ENCODE data around the gene CTNNBL1. TPM values are rescaled to one million over a fixed set of nuclear protein-coding genes. Genes with fewer than 3 reads are reported as not detected.

CTNNBL1 gene
- total RNA-seq, 1 donor from 2014 or later, result 30.4 TPM

DNA sequence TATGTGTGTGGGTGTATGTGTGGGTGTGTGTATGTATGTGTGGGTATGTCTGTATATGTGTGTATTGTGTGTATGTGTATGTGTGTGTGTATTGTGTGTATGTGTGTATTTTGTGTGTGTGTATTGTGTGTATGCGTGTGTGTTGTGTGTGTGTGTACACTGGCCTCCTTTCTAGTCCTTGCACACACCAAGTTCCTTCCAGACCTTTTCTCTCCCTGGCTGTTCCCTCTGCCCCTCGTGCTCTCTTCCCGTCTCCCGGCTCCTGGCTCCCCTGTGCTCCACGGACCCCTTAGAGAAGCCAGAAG, 220.5 kb downstream of the CTNNBL1 start:
- DNase-seq (ENCODE audit: low read depth), result no peak

DNA sequence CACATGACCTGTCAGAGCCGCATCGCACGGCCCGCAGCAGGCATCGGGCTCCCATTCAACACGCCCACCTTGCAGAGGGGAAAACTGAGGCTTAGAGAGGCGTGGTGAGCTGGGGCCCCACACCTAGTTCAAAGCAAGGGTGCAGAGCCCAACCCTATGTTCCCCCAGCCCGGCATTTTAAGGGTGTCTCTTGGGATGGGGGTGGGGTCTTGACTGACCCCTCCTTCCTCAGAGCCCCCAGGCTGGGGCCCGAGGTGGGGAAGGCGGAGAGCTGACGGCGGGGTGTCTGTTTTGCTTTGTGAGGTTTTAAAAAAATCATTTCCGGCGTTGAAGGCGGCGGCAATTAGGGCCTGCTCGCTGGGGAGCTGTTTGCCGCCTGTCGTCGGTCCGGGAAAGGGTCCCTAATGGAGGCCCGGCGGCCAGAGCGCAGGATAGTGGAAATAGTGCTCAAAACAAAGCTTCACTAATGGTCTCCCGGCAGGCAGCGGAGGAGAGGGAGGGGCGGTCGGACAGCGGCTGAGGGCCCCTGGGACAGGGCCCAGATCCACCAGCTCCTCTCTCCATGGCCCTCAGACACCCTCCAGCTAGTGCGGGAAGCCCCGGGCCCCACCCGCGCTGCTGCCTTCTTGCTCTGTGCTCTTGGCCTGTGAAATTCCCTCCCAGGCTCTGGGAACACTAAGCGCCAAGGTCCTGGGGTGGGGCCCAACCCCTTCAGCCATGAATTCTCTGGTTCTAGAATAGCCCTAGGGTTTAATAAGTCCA, 221.0 kb downstream of the CTNNBL1 start:
- DNase-seq (ENCODE audit: low read depth), result no peak

DNA sequence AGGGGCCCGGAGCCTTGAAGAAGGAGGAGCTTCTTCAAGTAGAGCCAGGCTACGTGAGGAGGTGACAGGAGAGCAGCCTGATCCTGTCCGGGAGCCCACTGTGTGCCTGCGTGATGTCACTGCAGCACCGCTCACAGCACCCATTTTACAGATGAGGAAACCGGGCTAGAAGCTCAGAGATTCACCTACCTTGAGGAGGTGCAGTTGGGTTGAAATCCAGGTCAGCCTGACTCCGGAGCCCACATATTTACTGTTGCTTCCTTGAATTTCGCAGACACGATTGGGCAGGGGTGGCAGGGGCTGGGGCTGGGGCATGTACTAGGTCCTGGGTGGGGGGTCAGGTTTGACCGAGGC, 221.6 kb downstream of the CTNNBL1 start:
- no peak for DNase-seq (ENCODE audit: low read depth)

DNA sequence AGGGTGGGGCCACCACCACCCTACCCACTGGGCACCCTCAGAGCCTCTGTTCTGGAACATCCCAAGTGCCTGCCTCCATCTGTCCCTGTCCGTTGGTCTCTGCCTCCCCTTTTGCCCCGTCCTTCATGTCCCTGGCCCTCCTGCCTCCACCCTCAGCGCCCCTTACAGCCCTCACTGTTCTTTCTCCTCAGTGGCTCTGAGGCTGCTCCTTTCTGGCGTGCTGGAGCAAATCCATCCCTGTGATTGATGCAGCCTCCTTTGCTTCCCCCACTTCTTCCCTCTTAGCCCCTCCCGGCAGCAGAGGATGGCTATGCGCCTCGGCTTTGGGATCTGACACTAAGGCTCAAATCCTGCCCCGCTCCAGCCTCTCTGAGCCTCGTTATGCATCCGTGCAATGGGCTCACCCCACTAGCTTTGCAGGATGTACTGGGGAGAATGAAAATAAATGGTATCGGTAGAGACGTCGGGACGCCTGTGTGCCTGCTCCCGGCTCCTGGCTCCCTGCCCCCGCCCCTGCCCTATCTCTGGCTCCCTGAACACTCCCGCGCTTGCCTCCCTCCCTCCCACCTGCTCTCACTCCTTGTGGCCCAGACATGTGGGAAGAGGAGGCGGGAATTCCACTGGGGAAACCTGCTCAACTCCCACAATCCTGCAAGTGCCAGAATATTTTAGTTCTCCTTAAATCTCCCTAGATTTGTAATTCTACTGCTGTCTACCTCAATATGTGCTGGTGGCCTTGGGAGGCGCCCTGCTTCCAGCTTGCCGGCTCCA, 222.2 kb downstream of the CTNNBL1 start:
- no peak for DNase-seq (ENCODE audit: low read depth)

DNA sequence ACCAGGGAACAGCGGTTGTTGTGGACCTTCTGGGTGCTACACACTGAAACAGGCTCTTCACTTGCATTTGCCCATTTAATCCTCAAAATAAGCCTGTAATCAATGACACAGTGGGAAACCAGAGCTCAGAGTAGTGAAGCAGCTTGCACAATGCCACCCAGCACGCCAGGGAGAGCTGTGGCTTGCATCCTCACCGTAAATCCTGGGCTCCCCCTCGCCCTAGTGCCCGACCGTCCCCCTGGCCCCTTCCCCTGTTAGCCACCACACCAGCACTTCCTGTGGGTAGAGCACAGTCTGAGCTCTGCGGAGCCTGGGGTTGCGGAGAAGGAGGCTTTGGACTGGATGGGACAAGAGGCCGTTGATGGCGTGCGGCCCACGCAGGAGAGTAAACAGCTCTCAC, 223.6 kb downstream of the CTNNBL1 start:
- DNase-seq (ENCODE audit: low read depth), result no peak

DNA sequence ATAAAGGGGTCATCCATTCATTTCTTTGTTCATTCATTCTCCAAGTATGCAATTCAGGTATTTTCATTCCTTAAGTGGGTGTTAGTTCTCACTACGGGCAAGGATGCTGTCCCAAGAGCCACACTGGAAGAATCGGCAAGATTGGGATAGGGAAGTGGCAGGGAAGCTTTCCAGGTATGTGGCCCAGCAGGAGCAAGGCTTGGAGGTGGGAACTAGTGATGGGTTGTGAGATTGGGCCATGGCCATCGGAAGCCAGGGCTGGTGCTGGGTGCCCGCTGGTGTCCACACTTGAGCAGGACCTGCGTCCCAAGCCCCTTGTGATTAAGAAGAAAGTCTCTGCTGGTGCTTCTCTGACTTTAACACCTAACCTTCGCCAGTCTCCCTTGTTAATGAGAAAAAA, 224.2 kb downstream of the CTNNBL1 start:
- no peak for DNase-seq (ENCODE audit: low read depth)

DNA sequence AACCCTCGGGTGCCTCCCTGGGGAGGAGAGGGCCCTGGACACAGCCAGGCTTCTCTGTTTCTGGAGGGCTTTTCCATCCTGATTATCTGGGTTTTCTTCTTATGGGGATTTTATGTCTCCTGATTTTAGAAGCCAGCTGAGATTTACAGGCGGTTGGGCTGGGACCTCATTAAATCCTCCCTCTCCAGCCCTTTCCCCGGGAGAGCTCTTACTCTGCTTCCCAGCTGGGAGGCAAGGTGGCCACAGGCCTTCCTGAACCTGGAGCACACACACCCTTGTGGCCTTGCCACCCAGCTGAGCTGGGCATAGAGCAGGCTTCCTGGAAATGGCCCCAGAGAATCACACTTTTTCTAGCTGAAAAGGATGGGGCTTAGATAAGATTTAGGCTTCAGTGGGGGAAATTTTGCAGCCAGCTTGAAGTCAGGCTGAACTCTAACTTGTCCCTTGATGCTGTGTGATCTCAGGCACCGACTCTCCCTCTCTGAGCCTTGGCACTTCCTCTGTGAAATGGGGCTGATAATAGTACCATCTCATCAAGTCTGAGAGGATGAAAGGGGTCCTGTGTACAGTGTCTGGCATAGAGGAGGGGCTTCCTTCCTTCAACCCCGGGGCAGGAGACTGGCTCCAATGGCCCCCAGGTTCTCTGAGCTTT, 225.7 kb downstream of the CTNNBL1 start:
- no peak for DNase-seq (ENCODE audit: low read depth)

DNA sequence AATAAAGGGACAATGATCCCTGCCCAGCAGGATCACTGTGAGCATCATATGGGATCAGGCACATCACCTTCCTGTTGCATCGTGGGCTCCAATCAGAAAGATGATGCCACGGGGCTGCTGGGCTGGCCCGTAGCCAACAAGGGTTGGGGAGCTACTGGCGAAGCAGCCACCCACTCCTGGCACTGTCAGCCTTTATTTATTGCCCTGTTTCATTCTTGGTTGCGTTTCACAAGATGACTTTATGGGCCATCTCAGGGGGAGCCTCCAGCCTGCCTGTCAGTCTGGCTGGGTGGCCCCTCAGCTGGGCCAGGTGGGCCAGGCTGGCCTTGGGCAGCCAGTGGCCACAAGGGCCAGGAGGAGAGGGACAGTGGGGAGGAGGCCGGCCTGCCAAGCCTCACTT, 226.4 kb downstream of the CTNNBL1 start:
- no peak for DNase-seq (ENCODE audit: low read depth)

DNA sequence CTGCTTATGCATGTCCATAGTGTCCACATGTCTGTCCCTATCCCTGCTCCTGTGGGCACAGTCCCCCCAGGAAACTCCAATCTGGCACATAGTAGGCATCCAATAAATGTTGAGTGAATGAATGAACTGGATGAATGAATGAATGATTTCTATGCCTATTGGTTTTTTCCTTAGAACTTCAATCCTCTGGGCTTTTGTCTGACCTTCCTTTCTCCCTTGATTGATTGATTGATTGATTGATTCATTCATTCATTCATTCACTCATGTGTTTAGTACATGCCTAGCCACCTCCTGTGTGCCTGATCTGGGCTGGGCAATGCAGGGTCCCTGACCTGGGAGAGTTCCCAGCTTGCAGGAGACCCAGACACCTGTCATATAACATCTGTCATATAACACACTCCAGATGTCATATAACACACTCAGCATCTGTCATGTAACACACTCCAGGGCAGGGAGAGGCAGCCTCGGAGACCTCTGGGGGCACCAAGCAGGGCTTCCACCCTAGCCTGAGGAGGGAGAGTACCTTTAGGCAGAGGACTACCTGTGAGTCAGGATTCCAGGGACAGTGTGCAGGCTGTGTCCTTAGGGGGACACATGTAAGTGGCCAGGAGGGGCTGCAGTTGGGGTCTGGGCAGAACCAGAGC, 227.0 kb downstream of the CTNNBL1 start:
- no peak for DNase-seq (ENCODE audit: low read depth)

DNA sequence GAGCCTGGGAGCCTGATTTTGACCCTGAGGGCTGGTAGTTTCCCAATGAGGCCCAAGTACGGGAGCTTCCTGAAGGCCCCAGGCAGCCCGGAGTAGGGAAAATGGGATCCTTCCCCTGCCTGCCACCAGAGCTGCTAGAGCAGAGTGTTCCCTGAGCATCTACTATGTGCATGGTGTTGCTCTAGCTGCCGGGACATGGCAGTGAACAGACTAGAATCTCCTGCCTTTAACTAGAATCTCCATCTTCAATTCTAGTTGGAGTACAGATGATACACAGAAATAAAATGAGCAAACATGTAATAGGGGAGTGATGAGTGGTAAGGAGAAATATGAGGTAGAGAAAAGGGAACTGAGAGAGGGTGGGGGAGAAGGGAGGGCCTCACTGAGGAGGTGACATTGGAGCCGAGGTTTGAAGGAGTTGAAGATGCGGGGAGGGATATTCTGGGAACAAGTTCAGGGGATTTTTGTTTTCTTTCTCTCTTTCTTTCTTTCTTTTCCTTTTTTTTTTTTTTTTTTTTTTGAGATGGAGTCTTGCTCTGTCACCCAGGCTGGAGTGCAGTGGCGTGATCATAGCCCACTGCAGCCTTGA, 227.6 kb downstream of the CTNNBL1 start:
- no peak for DNase-seq (ENCODE audit: low read depth)

Other genes starting within 250 kb of the CTNNBL1 start
- gene NNAT, start 172.8 kb upstream of the CTNNBL1 start, total RNA-seq, result 0.19 TPM in 1 of 2 replicates, not detected in the other
- 668 and 741 TPM in 2 replicates for gene BLCAP, start 166.2 kb upstream of the CTNNBL1 start, total RNA-seq
- gene VSTM2L, start 209.1 kb downstream of the CTNNBL1 start, total RNA-seq, result 77.5 and 139 TPM in 2 replicates